ENCODE data around the gene WBP2.
A peak's percentile ranks its signal among the peaks of the same experiment; 100 is the strongest.

The WBP2 gene

DNA sequence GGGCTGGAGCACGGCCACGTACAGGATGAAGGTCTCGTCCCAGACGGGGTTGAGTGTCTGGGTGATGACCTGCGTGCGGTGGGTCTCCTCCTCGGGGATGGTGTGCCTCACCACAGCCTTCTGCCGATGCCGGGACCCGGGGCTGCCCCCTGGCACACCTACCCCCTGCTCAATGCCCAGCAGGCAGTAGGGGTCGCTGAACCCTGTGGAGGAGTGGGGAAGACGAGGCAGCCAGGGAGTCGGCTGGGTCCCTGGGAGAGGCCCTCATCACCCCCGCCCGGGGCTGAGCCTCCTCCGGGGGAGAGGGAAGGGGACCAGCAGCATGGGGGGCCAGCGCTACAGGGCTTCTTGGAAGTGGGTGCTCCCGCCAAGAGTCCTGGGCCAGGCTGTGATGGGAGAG is 12.7 kb downstream of the WBP2 start:
- H3K9ac ChIP-seq (ENCODE audit: low read depth, low read length), result no peak overlapping the region
- H3K9me3 ChIP-seq (ENCODE audit: control insufficient read depth, insufficient read depth, low read length), result no peaks in the 10 kb centered on the region
- no peak overlapping the region for H3K27ac ChIP-seq (ENCODE audit: low read depth, low read length)
- H3K36me3 ChIP-seq (ENCODE audit: control insufficient read depth, insufficient read depth, low read length), result peaks cover 15% of the 10 kb centered on the region
- H3K4me3 ChIP-seq (ENCODE audit: low read depth, low read length), result no peak overlapping the region
- peaks cover 7% of the 10 kb centered on the region; the same call in 1 of the 2 replicates for H3K4me1 ChIP-seq (ENCODE audit: control insufficient read depth, insufficient read depth, low read length)
- no peaks in the 10 kb centered on the region for H3K27me3 ChIP-seq (ENCODE audit: control insufficient read depth, insufficient read depth, low read length)

DNA sequence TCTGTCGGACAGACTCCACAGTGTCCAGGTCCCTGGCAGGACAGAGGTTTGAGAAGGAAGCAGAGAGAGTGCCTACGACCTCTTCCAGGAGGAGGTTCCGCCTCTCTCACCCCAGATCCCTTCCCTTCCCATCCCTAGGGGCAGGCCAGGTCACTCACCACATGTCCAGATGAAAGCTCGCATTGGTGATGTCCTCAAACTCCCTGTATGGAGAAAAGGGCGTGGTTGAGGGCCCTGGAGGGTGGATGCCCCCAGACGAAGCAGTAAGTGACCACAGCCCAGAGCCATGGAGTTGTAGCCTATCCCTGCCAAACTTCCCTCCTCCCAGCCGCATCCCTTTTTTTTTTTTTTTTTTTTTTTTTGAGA is 14.4 kb downstream of the WBP2 start:
- H3K4me1 ChIP-seq (ENCODE audit: control insufficient read depth, insufficient read depth, low read length), result peaks cover 7% of the 10 kb centered on the region; the same call in 1 of the 2 replicates
- H3K4me3 ChIP-seq (ENCODE audit: low read depth, low read length), result no peak overlapping the region
- no peaks in the 10 kb centered on the region for H3K36me3 ChIP-seq (ENCODE audit: control insufficient read depth, insufficient read depth, low read length)
- no peaks in the 10 kb centered on the region for H3K27me3 ChIP-seq (ENCODE audit: control insufficient read depth, insufficient read depth, low read length)
- no peak overlapping the region for H3K27ac ChIP-seq (ENCODE audit: low read depth, low read length)
- no peak overlapping the region for H3K9ac ChIP-seq (ENCODE audit: low read depth, low read length)
- no peaks in the 10 kb centered on the region for H3K9me3 ChIP-seq (ENCODE audit: control insufficient read depth, insufficient read depth, low read length)

DNA sequence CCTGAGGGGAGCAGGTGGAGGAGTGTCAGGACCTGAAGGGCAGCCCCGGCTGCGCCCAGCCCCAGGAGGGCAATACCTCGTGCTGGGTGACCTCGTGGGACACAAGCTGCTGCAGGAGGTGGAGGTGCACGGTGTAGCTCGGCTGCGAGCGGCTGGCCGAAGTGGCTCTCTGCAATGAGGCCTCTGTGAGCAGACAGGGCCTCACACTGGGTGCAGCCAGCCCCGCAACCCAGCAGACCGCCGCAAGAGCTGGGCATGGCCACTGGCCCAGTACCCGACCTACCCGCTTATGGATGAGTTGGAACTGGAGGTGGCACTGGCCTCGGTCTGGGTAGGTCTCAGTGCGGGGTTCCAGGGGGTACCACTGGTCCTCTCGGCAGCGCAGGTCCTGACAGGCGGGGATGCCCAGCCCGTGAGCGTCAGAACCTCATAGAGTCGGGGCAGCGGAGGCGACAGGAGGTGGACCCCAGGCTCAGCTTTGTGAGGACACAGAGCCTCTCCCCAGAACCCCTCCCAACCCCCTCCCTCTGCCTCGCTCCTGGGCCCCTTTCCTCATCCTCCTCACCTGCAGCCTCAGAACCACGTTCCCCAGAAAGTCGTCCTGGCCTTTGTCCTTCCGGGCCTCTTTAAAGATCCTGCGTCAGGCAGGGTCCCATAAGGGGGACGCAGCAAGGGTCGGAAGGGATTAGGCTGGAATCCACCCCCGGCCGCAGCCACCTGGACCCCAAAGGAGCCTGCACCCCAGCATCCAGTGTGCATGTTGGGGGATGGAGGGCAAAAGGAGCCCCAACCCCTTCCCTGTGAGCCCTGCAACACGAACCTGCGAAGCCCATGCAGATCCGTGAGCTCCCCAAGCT is 15.0 kb downstream of the WBP2 start:
- no peaks in the 10 kb centered on the region for H3K9me3 ChIP-seq (ENCODE audit: control insufficient read depth, insufficient read depth, low read length)
- peaks cover 4% of the 10 kb centered on the region; the same call in 1 of the 2 replicates for H3K4me1 ChIP-seq (ENCODE audit: control insufficient read depth, insufficient read depth, low read length)
- no peak overlapping the region for H3K27ac ChIP-seq (ENCODE audit: low read depth, low read length)
- H3K27me3 ChIP-seq (ENCODE audit: control insufficient read depth, insufficient read depth, low read length), result no peaks in the 10 kb centered on the region
- H3K4me3 ChIP-seq (ENCODE audit: low read depth, low read length), result no peak overlapping the region
- no peaks in the 10 kb centered on the region for H3K36me3 ChIP-seq (ENCODE audit: control insufficient read depth, insufficient read depth, low read length)
- no peak overlapping the region for H3K9ac ChIP-seq (ENCODE audit: low read depth, low read length)

DNA sequence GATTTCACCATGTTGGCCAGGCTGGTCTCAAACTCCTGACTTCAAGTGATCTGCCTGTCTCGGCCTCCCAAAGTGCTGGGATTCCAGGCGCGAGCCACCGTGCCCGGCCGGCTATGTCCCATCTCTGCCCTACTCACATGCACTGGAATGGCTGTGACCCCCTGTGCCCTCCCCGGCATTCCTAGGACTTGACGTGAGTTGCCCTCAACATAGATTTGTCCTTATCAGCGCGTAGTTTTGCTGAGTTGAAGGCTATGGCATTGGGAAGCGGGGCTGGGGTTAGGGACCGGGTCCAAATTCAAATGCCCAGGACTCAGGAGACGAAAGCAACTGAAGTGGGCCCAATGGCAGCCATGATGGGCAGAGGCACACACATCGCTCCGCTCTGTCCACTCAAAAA is 16.7 kb downstream of the WBP2 start:
- Histone ChIP-seq H3K4me1 (ENCODE audit: control insufficient read depth, insufficient read depth, low read length) (peaks cover 2% of the 10 kb centered on the region), H3K36me3 (ENCODE audit: control insufficient read depth, insufficient read depth, low read length) (no peaks in the 10 kb centered on the region), H3K27me3 (ENCODE audit: control insufficient read depth, insufficient read depth, low read length) (no peaks in the 10 kb centered on the region), H3K9me3 (ENCODE audit: control insufficient read depth, insufficient read depth, low read length) (no peaks in the 10 kb centered on the region), H3K27ac (ENCODE audit: low read depth, low read length) (no peak overlapping the region), H3K4me3 (ENCODE audit: low read depth, low read length) (no peak overlapping the region), H3K9ac (ENCODE audit: low read depth, low read length) (no peak overlapping the region)

DNA sequence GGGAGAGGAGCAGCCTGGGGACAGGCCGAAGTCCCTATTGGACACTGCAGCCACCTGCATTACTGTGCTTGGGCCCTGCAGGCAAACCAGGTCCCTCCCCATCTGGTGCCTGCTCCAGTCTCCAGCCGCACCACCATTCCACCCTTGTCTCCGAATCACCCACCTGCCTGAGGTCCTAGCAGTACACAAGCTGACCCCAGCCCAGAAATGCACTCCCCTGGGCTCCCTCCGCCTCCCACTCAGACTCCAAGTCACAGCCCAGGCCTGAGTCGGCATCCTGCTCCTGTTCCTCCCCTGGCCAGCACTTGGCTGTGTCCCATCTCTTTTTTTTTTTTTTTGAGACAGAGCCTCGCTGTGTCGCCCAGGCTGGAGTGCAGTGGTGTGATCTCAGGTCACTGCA is 17.2 kb downstream of the WBP2 start:
- no peak overlapping the region for H3K9ac ChIP-seq (ENCODE audit: low read depth, low read length)
- H3K36me3 ChIP-seq (ENCODE audit: control insufficient read depth, insufficient read depth, low read length), result no peaks in the 10 kb centered on the region
- H3K9me3 ChIP-seq (ENCODE audit: control insufficient read depth, insufficient read depth, low read length), result no peaks in the 10 kb centered on the region
- no peaks in the 10 kb centered on the region for H3K27me3 ChIP-seq (ENCODE audit: control insufficient read depth, insufficient read depth, low read length)
- no peak overlapping the region for H3K4me3 ChIP-seq (ENCODE audit: low read depth, low read length)
- H3K27ac ChIP-seq (ENCODE audit: low read depth, low read length), result no peak overlapping the region
- H3K4me1 ChIP-seq (ENCODE audit: control insufficient read depth, insufficient read depth, low read length), result peaks cover 7% of the 10 kb centered on the region

DNA sequence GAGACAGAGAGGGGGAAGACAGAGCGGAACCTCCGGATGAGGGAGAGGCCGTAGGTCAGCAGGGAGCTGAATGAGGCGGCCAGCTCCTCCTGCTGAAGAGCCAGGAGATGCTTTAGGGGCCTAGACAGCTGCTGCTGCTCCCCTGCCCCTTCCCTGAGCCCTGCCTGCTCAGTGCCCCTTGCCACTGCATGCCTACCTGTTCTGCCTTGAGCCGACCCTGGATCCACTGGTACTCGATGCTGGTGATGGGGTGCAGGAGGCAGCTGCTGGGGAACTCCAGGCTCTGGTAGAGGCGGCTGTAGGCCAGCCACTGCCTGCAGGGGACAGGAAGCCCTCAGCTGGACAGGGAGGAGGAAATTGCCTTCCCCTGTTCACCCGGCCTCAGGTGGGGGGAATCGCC is 18.5 kb downstream of the WBP2 start:
- H3K36me3 ChIP-seq (ENCODE audit: control insufficient read depth, insufficient read depth, low read length), result no peaks in the 10 kb centered on the region
- H3K27ac ChIP-seq (ENCODE audit: low read depth, low read length), result no peak overlapping the region
- H3K27me3 ChIP-seq (ENCODE audit: control insufficient read depth, insufficient read depth, low read length), result no peaks in the 10 kb centered on the region
- H3K9me3 ChIP-seq (ENCODE audit: control insufficient read depth, insufficient read depth, low read length), result no peaks in the 10 kb centered on the region
- H3K4me1 ChIP-seq (ENCODE audit: control insufficient read depth, insufficient read depth, low read length), result peaks cover 14% of the 10 kb centered on the region
- no peak overlapping the region for H3K9ac ChIP-seq (ENCODE audit: low read depth, low read length)
- H3K4me3 ChIP-seq (ENCODE audit: low read depth, low read length), result no peak overlapping the region

DNA sequence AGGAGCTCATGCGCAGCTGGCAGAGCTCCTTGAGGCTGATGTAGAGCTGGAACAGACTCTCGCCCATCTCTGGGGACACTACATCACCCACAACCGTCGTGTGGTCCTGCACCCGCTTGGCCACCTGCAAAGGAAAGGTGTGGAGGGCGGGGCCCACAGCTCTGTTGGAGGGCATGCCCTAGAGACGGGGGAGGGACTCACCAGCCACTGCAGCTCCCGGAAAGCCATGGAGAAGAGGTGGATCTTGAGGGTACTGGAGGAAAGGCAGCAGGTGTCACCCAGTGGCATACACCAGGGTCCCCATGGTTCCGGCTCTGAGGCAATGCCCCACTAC is 19.5 kb downstream of the WBP2 start:
- Histone ChIP-seq H3K9ac (ENCODE audit: low read depth, low read length) (no peak overlapping the region), H3K36me3 (ENCODE audit: control insufficient read depth, insufficient read depth, low read length) (no peaks in the 10 kb centered on the region), H3K4me3 (ENCODE audit: low read depth, low read length) (no peak overlapping the region), H3K27ac (ENCODE audit: low read depth, low read length) (no peak overlapping the region), H3K27me3 (ENCODE audit: control insufficient read depth, insufficient read depth, low read length) (no peaks in the 10 kb centered on the region), H3K9me3 (ENCODE audit: control insufficient read depth, insufficient read depth, low read length) (no peaks in the 10 kb centered on the region), H3K4me1 (ENCODE audit: control insufficient read depth, insufficient read depth, low read length) (peaks cover 19% of the 10 kb centered on the region)

DNA sequence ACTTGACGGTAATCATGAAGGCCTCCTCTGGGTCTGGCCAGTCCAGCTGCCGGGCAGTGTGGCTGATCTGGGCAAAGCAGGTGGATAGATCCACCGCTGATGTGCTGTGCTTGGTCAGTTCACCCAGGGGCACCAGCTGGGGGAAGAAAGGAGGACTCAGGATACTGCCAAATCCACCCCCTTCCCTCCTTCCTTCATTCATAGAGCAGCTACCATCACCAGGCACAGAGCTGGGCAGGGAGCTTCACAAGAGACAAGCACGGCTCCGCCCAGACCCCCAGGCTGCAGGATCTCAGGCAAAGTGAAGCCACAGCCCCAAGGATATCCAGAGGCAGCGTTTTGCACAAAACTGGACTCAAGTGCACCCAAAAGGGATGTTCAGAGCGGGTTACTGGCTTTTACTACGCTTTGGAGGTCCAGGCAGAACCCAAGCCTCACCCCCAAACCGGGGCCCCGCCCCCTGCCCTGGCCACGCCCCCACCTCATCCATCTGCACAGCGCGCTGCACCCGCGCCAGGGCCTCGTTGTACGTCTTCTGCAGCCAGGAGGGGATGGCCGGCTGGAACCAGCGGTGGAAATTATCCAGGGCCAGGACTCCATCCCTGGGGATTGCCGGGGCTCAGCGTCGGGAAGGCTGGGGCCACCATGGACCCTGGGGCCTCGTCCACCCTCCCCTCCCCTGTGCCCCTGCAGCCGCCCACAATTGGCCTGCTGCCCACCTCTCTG is 20.0 kb downstream of the WBP2 start:
- H3K9ac ChIP-seq (ENCODE audit: low read depth, low read length), result no peak overlapping the region
- no peaks in the 10 kb centered on the region for H3K36me3 ChIP-seq (ENCODE audit: control insufficient read depth, insufficient read depth, low read length)
- no peak overlapping the region for H3K27ac ChIP-seq (ENCODE audit: low read depth, low read length)
- H3K4me1 ChIP-seq (ENCODE audit: control insufficient read depth, insufficient read depth, low read length), result peaks cover 23% of the 10 kb centered on the region
- H3K9me3 ChIP-seq (ENCODE audit: control insufficient read depth, insufficient read depth, low read length), result no peaks in the 10 kb centered on the region
- no peaks in the 10 kb centered on the region for H3K27me3 ChIP-seq (ENCODE audit: control insufficient read depth, insufficient read depth, low read length)
- no peak overlapping the region for H3K4me3 ChIP-seq (ENCODE audit: low read depth, low read length)

DNA sequence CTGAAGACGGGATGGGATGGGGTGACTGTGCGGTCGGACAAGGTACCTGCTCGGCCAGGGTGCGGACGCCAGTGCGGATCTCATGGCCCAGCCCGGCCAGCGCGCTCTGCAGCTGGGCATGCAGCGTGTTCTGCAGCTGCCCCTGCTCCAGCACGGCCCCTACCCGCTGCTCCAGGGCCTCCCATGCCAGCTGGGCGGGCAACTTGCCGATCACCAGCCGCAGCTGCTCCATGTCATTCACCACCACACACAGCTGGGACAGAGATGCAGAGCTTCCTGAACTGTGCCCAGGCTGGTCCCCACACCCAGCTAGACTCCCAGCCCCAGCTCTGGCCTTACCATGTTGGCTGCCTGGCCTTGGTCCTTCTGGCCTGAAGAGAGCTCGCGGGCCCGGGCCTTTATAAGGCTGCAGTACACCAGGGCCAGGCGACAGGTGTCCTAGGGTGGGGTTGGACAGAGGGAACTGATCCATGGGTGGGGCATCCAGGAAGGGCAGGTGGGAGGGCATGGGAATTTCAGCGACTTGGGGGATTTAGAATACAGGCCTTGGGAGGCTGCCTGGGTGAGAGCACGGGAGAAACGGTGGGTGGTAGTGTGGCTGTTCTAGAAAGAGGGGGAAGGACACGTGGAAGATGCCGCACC is 20.7 kb downstream of the WBP2 start:
- H3K4me3 ChIP-seq (ENCODE audit: low read depth, low read length), result no peak overlapping the region
- no peaks in the 10 kb centered on the region for H3K9me3 ChIP-seq (ENCODE audit: control insufficient read depth, insufficient read depth, low read length)
- no peak overlapping the region for H3K9ac ChIP-seq (ENCODE audit: low read depth, low read length)
- H3K36me3 ChIP-seq (ENCODE audit: control insufficient read depth, insufficient read depth, low read length), result no peaks in the 10 kb centered on the region
- no peak overlapping the region for H3K27ac ChIP-seq (ENCODE audit: low read depth, low read length)
- H3K4me1 ChIP-seq (ENCODE audit: control insufficient read depth, insufficient read depth, low read length), result peaks cover 24% of the 10 kb centered on the region
- no peaks in the 10 kb centered on the region for H3K27me3 ChIP-seq (ENCODE audit: control insufficient read depth, insufficient read depth, low read length)

DNA sequence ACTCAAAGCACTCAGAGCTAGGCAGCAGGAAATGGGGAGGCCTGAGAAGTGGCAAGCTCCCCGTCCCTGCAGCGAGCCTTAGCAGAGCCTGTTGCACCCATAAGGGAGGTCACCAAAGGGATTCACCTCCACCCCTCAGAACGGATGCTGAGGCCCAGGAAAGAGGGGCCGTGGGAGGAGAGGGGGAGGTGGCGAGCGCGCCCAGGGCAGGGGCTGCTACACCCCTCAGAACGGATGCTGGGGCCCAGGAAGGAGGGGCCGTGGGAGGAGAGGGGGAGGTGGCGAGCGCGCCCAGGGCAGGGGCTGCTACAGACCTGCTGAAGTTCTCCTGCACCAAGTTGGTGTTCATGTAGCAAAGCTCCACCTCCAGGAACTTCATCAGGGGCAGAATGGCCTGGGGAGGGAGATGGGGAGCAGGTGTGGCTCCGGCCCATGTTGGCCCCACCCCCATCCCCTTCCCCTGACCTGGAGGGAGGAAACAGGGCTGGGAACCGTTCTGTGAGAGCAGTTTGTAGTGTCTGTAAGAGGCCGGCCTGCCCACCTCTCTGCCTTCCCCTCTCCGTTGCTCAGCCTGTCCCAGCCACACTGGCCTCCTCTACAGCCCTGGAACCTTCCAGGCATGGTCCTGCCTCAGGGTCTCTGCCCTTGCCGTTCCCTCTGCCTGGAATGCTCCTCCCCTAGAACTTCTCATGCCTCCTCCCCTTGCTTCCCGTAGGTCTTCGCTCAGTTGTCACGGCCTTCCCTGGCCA is 22.3 kb downstream of the WBP2 start:
- Histone ChIP-seq H3K9ac (ENCODE audit: low read depth, low read length) (no peak overlapping the region), H3K27ac (ENCODE audit: low read depth, low read length) (peak overlapping the region; percentile 21), H3K4me1 (ENCODE audit: control insufficient read depth, insufficient read depth, low read length) (peaks cover 28% of the 10 kb centered on the region), H3K36me3 (ENCODE audit: control insufficient read depth, insufficient read depth, low read length) (no peaks in the 10 kb centered on the region), H3K9me3 (ENCODE audit: control insufficient read depth, insufficient read depth, low read length) (no peaks in the 10 kb centered on the region), H3K27me3 (ENCODE audit: control insufficient read depth, insufficient read depth, low read length) (no peaks in the 10 kb centered on the region), H3K4me3 (ENCODE audit: low read depth, low read length) (peak overlapping the region; percentile 36)
